WTC11 (cell line): ENCODE results near the gene RNF183.

Experiments used
- ATF1 ChIP-seq: sonication (generic); formaldehyde crosslinking; IDR thresholded peaks from 2 replicates; pipeline ENCODE4 v1.8.1; 2023; ENCODE audit warnings: mild to moderate bottlenecking, moderate library complexity, missing genetic modification reagents
- ATF3 ChIP-seq: sonication (generic); formaldehyde crosslinking; conservative IDR thresholded peaks from 2 replicates; pipeline ENCODE4 v1.8.1; 2022; ENCODE audit warnings: mild to moderate bottlenecking, missing genetic modification reagents
- CREM ChIP-seq: sonication (generic); formaldehyde crosslinking; IDR thresholded peaks from 2 replicates; pipeline ENCODE4 v1.8.1; 2022; ENCODE audit warnings: mild to moderate bottlenecking, missing genetic modification reagents, moderate library complexity
- CTCF ChIP-seq: fragments of 200-600 bp; IDR thresholded peaks from 2 replicates; pipeline ENCODE4 v1.8.0; 2022; ENCODE audit warnings: antibody characterized with exemption
- E2F1 ChIP-seq: sonication (generic); formaldehyde crosslinking; IDR thresholded peaks from 2 replicates; pipeline ENCODE4 v1.8.0; 2022; ENCODE audit warnings: mild to moderate bottlenecking, missing genetic modification reagents
- ESRRA ChIP-seq: sonication (generic); formaldehyde crosslinking; IDR thresholded peaks from 2 replicates; pipeline ENCODE4 v1.8.1; 2022; ENCODE audit warnings: mild to moderate bottlenecking, missing genetic modification reagents, borderline replicate concordance
- ETV6 ChIP-seq: sonication (generic); formaldehyde crosslinking; IDR thresholded peaks from 2 replicates; pipeline ENCODE4 v1.8.1; 2022; ENCODE audit warnings: mild to moderate bottlenecking, missing genetic modification reagents
- FOXP1 ChIP-seq: sonication (generic); formaldehyde crosslinking; IDR thresholded peaks from 2 replicates; pipeline ENCODE4 v1.8.0; 2022; ENCODE audit warnings: missing genetic modification reagents, mild to moderate bottlenecking, moderate library complexity, borderline replicate concordance
- MAX ChIP-seq: sonication (generic); formaldehyde crosslinking; IDR thresholded peaks from 2 replicates; pipeline ENCODE4 v1.8.0; 2022; ENCODE audit warnings: mild to moderate bottlenecking, missing genetic modification reagents
- SP1 ChIP-seq: sonication (generic); formaldehyde crosslinking; conservative IDR thresholded peaks from 2 replicates; pipeline ENCODE4 v1.8.1; 2022; ENCODE audit warnings: missing genetic modification reagents
- TEAD4 ChIP-seq: sonication (generic); formaldehyde crosslinking; IDR thresholded peaks from 2 replicates; pipeline ENCODE4 v1.8.0; 2022; ENCODE audit warnings: mild to moderate bottlenecking, missing genetic modification reagents
- ZNF281 ChIP-seq: sonication (generic); formaldehyde crosslinking; IDR thresholded peaks from 2 replicates; pipeline ENCODE4 v1.8.0; 2023; ENCODE audit warnings: mild to moderate bottlenecking, missing genetic modification reagents
- ZNF317 ChIP-seq: sonication (generic); formaldehyde crosslinking; IDR thresholded peaks from 2 replicates; pipeline ENCODE4 v1.8.1; 2023; ENCODE audit warnings: low read depth, mild to moderate bottlenecking, moderate library complexity, missing genetic modification reagents, borderline replicate concordance

- no peak for TF ChIP-seq ATF3 (CRISPR knock-in tag)
- TF ChIP-seq ZNF317, result no peak
- TF ChIP-seq ZNF281 (CRISPR knock-in tag), result no peak
- TF ChIP-seq MAX, result no peak
- no peak for TF ChIP-seq CTCF
- TF ChIP-seq ESRRA (CRISPR knock-in tag), result no peak
- TF ChIP-seq ETV6 (CRISPR knock-in tag), result no peak
- no peak for TF ChIP-seq SP1 (CRISPR knock-in tag)
- no peak for TF ChIP-seq TEAD4 (CRISPR knock-in tag)
- TF ChIP-seq E2F1, result no peak
- no peak for TF ChIP-seq FOXP1 (CRISPR knock-in tag)
- TF ChIP-seq ATF1 (CRISPR knock-in tag), result no peak
- TF ChIP-seq CREM, result no peak
These were observed 4.3 kb upstream of the RNF183 start for GRCh38 chr9:113307396-113307975.
